ENCODE results near the gene BDNF. TPM values are rescaled to one million over a fixed set of nuclear protein-coding genes. Genes with fewer than 3 reads are reported as not detected.

BDNF gene
- total RNA-seq, 1 experiment from 2014 or later: 8.5 TPM

DNA sequence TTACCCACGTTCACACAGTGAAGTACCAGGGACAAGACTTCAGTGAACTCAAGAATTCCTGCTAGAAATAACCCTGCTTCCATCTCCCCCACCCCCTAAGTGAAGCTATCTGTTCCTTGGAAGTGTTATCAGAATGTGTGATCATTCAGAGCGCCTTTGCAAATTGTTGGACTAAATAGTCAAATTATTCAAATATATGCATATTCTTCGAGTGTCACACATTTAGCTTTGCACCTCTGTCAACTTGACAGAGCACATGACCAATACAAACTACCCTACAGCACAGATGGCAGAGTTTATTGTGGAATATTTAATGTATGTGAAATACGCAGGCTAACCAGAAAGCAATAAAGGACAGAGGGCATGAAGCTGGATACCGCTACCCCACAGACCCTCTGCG is 2.6 kb upstream of the BDNF start:
- H3K4me3 Mint-ChIP-seq (ENCODE audit: unreplicated experiment): no peak overlapping the region
- no peaks in the 10 kb centered on the region for H3K36me3 ChIP-seq (ENCODE audit: control insufficient read depth, insufficient read depth, low read length)
- no peaks in the 10 kb centered on the region for H3K27me3 Mint-ChIP-seq (ENCODE audit: insufficient read depth, unreplicated experiment)
- no peaks in the 10 kb centered on the region for H3K4me1 Mint-ChIP-seq (ENCODE audit: low read depth, unreplicated experiment)
- TF ChIP-seq CTCF (IDR thresholded peaks at IDR 0.05; ENCODE audit: insufficient read depth in 1 of 2, low read depth in 1 of 2, low read length in 1 of 2, severe bottlenecking in 1 of 2, unreplicated experiment in 1 of 2): no peak
- no peaks in the 10 kb centered on the region for H3K27me3 ChIP-seq (replicated peaks; ENCODE audit: control insufficient read depth, insufficient read depth, low read length)
- no peaks in the 10 kb centered on the region for H3K36me3 Mint-ChIP-seq (ENCODE audit: insufficient read depth, unreplicated experiment)
- H3K9me3 ChIP-seq: no peaks in the 10 kb centered on the region
- POLR2A ChIA-PET: no interaction called here
- H3K4me3 ChIP-seq (ENCODE audit: low read depth, low read length): no peak overlapping the region
- H3K27ac Mint-ChIP-seq (ENCODE audit: unreplicated experiment): no peak overlapping the region
- H3K4me1 ChIP-seq: peaks cover 6% of the 10 kb centered on the region
- H3K9me3 Mint-ChIP-seq (ENCODE audit: unreplicated experiment): no peaks in the 10 kb centered on the region
- BruUV-seq (replicated peaks): no TSS peak
- intact Hi-C loops (cut with micrococcal nuclease; ENCODE audit: unreplicated experiment): loop anchor here (5.0 kb wide), 1 partner anchor 314 kb away; no protein-coding TSS in a partner anchor
- DNase-seq: no peak
- CTCF ChIA-PET: no interaction called here

DNA sequence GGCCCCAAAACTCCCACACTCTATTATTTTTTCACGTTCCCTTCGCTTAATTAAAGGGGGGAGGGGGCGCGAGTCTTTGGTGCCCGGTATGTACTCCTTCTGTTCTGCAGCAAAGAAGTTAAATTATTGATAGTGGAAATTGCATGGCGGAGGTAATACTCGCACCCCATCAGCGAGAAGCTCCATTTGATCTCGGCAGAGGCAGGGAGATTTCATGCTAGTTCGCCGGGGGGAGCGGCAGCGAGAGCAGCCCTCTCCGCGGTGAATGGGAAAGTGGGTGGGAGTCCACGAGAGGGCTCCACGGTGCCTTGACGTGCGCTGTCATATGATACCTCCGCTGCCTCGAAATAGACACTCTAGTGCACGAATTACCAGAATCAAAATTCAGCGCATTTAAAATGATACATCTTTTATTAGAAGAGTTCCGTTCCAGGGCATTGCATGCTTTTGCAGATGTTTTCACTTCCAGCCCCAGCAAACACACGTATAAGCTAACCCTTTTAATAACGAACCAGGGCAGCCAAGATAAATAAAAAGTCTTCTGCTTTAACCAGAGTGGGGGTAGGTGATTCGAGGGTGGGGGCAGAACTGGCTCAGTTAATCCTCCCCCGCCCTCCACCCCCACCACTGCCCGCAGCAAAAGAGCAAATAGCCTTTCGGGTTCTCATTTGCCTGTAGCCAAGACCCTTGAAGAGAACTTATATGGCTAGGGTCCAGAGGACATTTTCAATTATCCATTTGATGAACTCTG is 1.3 kb upstream of the BDNF start:
- Mint-ChIP-seq H3K27ac (ENCODE audit: unreplicated experiment) (peak overlapping the region; percentile 33), H3K4me3 (ENCODE audit: unreplicated experiment) (peak overlapping the region; percentile 90), H3K36me3 (ENCODE audit: insufficient read depth, unreplicated experiment) (no peaks in the 10 kb centered on the region), H3K9me3 (ENCODE audit: unreplicated experiment) (no peaks in the 10 kb centered on the region), H3K27me3 (ENCODE audit: insufficient read depth, unreplicated experiment) (no peaks in the 10 kb centered on the region), H3K4me1 (ENCODE audit: low read depth, unreplicated experiment) (peaks cover 7% of the 10 kb centered on the region)
- peak in 1 of 2 experiments; percentile 43 for DNase-seq
- Histone ChIP-seq H3K9me3 (no peaks in the 10 kb centered on the region), H3K4me3 (ENCODE audit: low read depth, low read length) (peak overlapping the region; percentile 70), H3K27me3 (replicated peaks; ENCODE audit: control insufficient read depth, insufficient read depth, low read length) (no peaks in the 10 kb centered on the region), H3K36me3 (ENCODE audit: control insufficient read depth, insufficient read depth, low read length) (no peaks in the 10 kb centered on the region), H3K4me1 (peaks cover 17% of the 10 kb centered on the region)
- CTCF ChIA-PET: interaction anchor here (1.4 to 3.9 kb wide), 4 partner anchors 17 to 1628 kb away, joined by 3 to 69 read pairs (median 10); no protein-coding TSS in a partner anchor
- BruUV-seq (replicated peaks): no TSS peak
- TF ChIP-seq CTCF (IDR thresholded peaks at IDR 0.05; ENCODE audit: insufficient read depth in 1 of 2, low read depth in 1 of 2, low read length in 1 of 2, severe bottlenecking in 1 of 2, unreplicated experiment in 1 of 2): peak; percentile 17 to 24
- intact Hi-C loops (cut with micrococcal nuclease; ENCODE audit: unreplicated experiment): loop anchor here (5.0 kb wide), 1 partner anchor 316 kb away; no protein-coding TSS in a partner anchor
- POLR2A ChIA-PET: interaction anchor here (0.7 kb wide), 1 partner anchor 403 kb away, joined by 3 read pairs; no protein-coding TSS in a partner anchor

DNA sequence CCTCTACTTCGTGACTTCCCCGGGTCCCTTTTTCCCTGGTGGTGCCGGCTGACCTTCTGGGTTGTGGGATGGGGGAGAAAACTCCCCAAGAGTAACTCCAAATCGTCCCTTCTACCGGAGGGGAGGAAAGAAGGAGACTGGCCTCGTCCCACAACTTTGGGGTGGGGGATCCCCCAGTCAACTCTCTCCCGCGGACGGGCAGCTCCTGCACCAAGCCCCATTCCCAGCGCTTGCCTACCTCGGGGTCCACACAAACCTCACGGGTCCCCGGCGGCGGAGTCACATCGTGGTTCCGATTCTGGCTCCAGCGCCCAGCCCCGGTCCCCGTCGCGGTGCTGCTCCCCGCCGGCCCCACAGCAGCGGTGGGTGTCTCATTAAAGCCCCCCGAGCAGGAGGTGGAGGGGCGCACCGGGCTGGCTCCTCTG is 317 bp downstream of the BDNF start:
- peak overlapping the region; percentile 70 for H3K4me3 ChIP-seq (ENCODE audit: low read depth, low read length)
- Mint-ChIP-seq H3K9me3 (ENCODE audit: unreplicated experiment) (no peaks in the 10 kb centered on the region), H3K27me3 (ENCODE audit: insufficient read depth, unreplicated experiment) (no peaks in the 10 kb centered on the region), H3K4me3 (ENCODE audit: unreplicated experiment) (peak overlapping the region; percentile 90), H3K4me1 (ENCODE audit: low read depth, unreplicated experiment) (peaks cover 20% of the 10 kb centered on the region), H3K36me3 (ENCODE audit: insufficient read depth, unreplicated experiment) (no peaks in the 10 kb centered on the region), H3K27ac (ENCODE audit: unreplicated experiment) (no peak overlapping the region)
- intact Hi-C loops (cut with micrococcal nuclease; ENCODE audit: unreplicated experiment): loop anchor here (1.0 to 10.0 kb wide), 14 partner anchors 18 to 1634 kb away; partner anchors contain the start of genes KIF18A and METTL15
- ChIA-PET CTCF (interaction anchor here (0.6 to 3.9 kb wide), 10 partner anchors 18 to 1629 kb away, joined by 3 to 69 read pairs (median 7); partner anchors contain the start of genes KIF18A and METTL15), POLR2A (interaction anchor here (0.5 to 1.4 kb wide), 5 partner anchors 39 to 408 kb away, joined by 3 to 9 read pairs (median 5); partner anchors contain the start of genes KIF18A and METTL15)
- no peaks in the 10 kb centered on the region for H3K36me3 ChIP-seq (ENCODE audit: control insufficient read depth, insufficient read depth, low read length)
- no peak for TF ChIP-seq CTCF (IDR thresholded peaks at IDR 0.05; ENCODE audit: insufficient read depth in 1 of 2, low read depth in 1 of 2, low read length in 1 of 2, severe bottlenecking in 1 of 2, unreplicated experiment in 1 of 2)
- H3K4me1 ChIP-seq: peaks cover 17% of the 10 kb centered on the region
- DNase-seq: peak in 1 of 2 experiments; percentile 28
- no TSS peak for BruUV-seq (replicated peaks)
- no peaks in the 10 kb centered on the region for H3K27me3 ChIP-seq (replicated peaks; ENCODE audit: control insufficient read depth, insufficient read depth, low read length)
- no peaks in the 10 kb centered on the region for H3K9me3 ChIP-seq
